Measurements from ENCODE around the gene CKM.

DNA sequence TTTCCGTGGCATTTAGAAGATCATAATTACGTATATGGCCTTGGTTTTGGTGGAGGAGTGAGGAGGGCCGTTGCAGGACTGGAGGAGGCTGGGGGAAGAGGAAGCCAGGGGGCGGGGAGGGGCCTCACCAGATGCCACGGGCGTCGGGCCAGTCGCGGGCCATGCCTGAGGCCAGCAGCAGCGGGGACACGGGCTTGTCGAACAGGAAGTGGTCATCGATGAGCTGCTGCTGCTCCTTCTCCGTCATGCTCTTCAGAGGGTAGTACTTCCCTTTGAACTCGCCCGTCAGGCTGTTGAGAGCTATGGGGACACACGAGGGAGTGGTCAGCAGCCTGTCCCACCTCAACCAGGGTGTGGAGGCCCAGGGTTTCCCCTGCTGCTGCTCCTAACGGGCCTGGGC, 11.1 kb downstream of the CKM start:
- TF ChIP-seq, protein P1, sequence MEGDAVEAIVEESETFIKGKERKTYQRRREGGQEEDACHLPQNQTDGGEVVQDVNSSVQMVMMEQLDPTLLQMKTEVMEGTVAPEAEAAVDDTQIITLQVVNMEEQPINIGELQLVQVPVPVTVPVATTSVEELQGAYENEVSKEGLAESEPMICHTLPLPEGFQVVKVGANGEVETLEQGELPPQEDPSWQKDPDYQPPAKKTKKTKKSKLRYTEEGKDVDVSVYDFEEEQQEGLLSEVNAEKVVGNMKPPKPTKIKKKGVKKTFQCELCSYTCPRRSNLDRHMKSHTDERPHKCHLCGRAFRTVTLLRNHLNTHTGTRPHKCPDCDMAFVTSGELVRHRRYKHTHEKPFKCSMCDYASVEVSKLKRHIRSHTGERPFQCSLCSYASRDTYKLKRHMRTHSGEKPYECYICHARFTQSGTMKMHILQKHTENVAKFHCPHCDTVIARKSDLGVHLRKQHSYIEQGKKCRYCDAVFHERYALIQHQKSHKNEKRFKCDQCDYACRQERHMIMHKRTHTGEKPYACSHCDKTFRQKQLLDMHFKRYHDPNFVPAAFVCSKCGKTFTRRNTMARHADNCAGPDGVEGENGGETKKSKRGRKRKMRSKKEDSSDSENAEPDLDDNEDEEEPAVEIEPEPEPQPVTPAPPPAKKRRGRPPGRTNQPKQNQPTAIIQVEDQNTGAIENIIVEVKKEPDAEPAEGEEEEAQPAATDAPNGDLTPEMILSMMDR (IDR thresholded peaks at IDR 0.05) = no peak
- TF ChIP-seq POLR2A (IDR thresholded peaks at IDR 0.05) (no peak), POLR2AphosphoS5 (IDR thresholded peaks at IDR 0.05) (no peak)

Measured in sigmoid colon (tissue), 4 donors.